NCI-H748 treated with DMSO at 0.1 percent for 48 hours (cell line): Measurements from ENCODE around the gene IGIP.
"Not testable (repeated sequence)": the region's sequence is repeated elsewhere in the genome, so short reads cannot be mapped to it uniquely, and the experiment has no call there.

ENCODE experiments used
- DNase-seq: peaks from one replicate; lab custom pipeline; 2025; lab: John Stamatoyannopoulos, UW

Gene IGIP

GRCh38 chr5:140141241-140141640 lies 15.5 kb downstream of the IGIP start:
- DNase-seq = no peak

- DNase-seq = no peak
Observed at GRCh38 chr5:140142246-140142645, 16.5 kb downstream of the IGIP start.

- no peak for DNase-seq
Observed at GRCh38 chr5:140142856-140143255, 17.1 kb downstream of the IGIP start.

DNA sequence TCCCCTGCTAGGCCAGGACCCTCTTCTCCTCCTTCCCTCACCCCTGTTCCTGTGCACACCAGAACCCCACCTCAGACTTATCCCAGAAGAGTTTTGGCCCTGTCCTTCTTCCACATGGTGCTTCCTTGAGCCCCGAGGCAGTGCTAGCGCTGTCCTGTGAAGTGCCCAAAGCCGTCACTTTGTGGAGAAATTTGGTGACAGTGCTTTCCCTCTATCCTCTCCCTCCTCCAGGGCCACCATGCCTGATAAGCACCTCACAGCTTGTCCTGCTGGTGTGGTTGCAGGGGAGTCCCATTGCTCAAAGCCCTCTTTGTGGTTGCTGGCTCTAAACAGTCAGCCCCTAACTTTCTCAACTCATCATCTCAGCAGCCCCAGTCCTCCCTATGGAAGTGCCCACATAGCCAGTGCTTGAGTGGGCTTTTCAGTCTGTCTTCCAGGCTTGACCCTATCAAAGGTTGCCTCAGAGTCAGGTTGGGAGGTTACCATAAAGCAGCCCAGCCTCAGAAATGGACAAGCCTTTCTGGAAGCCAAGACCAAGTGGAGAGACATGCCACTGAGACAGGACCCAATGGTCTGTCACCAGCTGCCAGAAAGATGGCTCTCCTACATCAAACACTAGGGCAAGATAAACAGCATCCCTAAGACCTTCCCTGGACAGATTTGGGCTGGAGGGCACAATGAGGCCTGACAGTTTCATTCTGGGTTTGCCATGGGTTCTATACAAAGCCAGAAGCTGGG lies 18.0 kb downstream of the IGIP start:
- no peak for DNase-seq

DNA sequence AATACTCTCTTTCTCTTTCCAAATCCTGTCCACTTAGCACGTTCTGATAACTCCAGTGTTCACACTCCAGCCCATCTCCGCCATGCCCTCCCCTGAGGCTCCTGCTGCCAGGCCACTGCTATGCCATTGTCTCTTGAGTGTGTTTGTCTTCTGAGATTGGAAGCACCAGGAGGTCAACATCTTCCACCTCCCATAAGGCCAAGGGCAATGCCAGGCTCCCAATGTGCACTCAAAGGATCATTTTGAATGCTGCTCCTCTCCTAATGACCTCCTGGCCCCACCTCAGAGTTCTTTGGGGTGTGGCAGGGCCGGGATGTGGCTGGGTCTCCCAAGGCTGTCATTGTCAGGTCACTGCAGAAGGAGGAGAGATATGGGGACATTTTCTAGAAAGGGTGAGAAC lies 19.5 kb downstream of the IGIP start:
- DNase-seq = no peak

- peak; percentile 7 for DNase-seq
Observed at GRCh38 chr5:140145818-140146522, 20.2 kb downstream of the IGIP start.

DNA sequence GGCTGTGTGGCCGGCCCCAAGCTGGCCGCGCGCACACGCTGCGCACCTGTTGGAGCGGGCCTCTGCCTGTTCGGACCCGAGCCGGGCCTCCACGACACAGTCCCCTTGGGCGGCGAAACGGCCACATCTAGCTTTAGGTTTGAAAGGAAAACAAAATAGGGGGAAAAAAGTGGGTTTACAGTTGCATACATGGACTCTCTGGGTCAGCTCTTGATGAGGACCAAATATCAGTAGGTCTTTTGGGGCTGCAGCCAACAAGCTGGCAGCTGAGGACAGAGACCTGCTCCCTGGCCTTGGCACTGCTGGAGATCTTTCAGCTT lies 20.7 kb downstream of the IGIP start:
- DNase-seq = no peak

DNA sequence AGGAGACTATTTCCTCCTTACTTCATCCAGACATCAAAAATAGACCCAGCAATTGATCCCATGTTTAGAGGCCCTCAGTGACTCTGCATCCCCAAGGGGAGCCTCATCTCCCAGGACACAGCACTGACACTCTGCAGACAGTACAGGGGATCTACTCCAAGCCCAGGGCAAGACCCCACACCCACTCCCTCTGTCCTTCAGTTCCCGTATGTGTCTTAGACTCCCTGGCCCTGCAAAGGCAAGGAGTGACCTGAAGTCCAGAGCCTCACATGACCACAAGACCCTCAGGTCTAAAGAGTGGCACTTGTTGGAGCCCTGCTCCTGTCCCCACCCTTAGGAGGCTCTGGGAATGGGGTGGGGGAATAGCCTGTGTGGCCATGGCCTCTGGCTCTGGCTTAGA lies 21.7 kb downstream of the IGIP start:
- no peak for DNase-seq

- DNase-seq = no peak
Observed at GRCh38 chr5:140148508-140148907, 22.8 kb downstream of the IGIP start.

DNA sequence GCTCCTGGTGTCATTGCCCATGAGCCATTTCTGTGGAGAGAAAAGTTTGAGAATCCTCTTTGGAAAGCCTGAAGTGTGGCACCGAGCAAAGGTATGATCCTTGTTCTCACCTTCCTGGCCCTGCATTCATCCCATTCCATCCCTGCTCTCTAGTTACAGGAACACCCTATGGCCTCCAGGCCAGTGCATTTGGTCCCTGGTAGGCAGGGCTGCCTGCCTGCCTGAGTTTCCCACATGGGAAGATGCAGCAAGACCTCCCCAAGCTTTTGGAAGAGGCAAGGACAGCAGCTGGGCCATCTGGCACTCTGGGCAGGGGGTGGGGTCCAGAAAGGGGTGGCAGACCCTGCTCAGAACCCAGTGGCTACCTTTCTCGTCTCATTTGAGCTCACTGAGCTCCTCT lies 24.5 kb downstream of the IGIP start:
- DNase-seq = no peak

- DNase-seq = no peak
Observed at GRCh38 chr5:140151144-140152021, 25.6 kb downstream of the IGIP start.

DNA sequence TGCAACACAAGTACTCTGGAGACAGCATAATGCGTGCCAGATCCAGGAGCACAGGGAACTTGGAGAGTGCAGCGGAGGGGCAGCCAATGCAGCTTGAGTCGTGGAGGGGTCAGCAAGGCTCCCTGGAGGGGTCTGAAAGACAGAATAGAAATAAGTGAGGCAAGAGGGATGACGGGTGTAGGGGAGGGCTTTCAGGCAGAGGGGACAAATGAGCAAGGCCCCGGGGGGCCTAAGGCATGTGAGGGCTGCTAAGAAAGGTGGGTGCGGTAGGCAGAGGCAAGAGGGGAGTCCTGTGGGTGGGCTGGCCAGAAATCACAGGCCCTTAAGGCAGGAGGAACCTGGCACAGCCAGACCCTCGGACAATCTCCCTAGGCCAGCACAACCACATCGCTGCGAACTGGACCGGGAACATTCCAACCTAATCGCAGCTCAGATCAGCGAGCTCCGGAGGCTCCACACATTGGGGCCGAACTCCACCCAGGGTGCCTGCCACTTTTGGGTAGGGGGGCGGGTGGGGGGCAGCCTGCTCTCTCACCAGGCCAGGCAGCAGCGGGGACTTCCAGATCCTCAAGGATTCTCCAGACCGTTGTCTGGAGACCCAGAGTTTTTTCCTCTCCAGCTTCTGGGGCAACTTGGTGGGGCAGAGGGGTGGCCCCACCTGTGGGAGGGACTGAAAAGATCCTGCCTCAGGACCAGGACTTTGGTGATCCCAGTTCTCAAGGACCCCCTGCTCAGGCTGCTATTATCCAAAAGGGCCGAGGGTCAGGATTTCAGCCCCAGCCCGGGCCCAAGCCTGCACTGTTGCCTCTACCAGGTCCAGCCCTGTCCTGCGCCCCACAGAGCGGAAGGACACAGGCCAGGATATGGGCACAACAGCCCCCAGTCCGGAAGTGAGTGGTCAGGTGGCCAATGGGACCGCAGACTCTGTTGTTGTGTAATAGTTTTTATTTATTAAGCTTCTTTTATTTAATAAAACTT lies 26.6 kb downstream of the IGIP start:
- no peak for DNase-seq

DNA sequence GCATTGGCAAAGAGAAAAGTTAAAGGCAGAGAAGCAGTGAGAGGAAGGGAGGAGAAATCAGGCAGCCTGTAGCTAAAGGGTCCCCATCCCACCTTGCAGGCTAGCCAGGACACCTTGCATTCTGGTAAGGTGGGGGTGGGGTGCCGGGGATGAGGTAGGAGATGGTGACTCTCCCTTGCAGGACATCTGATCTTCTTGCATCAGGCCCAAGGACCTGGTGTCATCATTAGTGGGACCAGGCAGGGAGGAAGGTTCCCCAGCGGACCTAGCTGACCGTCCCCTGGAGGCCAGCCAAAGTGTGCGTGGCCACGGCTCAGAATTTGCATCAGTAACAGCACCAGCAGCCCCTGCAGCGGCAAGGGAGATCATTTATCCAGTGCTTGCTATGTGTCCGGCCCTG lies 27.5 kb downstream of the IGIP start:
- no peak for DNase-seq

- no peak for DNase-seq
Observed at GRCh38 chr5:140153905-140154304, 28.2 kb downstream of the IGIP start.

GRCh38 chr5:140154710-140155381 lies 29.1 kb downstream of the IGIP start:
- not testable (repeated sequence) for DNase-seq

DNA sequence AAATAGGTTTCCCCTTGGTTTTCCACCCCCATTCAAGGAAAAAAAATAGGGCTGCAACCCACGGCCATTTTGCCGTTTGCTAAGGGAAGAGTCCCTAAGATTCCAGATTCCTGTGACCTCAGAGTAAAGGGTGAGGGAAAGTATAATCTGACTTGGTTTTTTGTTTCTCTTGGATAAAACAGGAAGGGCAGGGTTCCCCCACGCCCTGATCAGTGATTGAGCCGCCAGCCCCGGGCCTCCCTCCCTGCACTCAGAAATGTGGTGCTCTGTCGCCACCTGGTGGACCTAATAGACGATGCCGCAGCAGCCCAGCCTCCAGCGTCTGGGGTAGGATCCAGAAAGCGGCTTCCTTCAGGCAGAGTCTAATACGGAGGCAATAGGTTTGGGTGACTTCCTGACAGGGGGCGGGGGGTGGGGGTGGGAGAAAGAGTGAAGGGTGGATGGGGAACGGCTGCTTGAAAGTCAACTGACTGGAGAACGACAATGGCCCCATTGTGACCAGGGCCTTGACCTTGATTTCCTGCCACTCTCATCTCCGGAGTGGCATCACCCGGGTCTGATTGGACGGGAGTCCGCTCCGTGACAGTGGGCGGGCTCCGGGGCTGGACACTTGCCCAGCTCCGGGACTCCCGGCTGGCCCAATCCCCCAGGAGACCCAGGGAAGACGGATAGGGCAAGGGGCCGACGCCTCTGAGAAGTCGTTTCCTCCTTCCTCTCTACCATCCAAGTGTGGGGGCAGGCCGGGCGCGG lies 31.5 kb downstream of the IGIP start:
- DNase-seq = peak; percentile 64

DNA sequence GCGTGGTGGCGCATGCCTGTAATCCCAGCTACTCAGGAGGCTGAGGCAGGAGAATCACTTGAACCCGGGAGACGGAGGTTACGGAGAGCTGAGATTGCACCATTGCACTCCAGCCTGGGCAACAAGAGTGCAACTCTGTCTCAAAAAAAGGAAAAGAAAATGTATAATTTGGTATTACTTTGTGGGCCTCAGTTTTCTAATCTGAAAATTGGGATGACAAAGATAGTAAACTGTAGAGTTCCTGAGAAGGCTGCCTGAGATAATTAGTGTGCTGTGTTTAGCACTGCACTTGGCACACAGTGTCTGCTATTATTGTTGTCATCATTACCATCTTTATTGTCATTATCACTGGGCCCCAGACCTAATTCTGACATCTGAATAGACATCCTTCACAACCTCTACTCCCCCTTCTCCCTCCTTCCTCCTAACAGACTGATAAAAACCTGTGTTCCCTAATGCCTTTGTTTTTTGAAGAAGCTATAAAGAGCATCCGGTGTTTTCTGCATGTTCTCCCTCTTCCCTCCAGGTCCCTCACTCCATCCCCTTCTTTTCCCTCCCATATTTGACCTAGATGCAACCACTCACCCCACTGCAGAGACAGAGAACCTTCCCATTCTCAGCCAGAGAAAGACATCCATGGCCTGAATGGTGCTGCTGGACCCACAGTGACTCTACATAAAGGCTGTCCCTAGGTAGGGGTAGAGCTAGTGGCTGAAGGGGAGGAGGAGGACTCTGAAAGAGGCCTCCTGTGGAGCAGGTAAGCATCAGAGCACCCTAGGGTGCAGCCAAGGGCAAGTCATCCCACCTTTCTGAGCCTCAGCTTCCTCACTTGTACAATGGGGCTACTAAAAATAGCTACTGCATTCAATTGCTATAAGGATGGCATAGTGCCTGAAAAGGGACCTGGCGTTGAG lies 33.5 kb downstream of the IGIP start:
- no peak for DNase-seq

DNA sequence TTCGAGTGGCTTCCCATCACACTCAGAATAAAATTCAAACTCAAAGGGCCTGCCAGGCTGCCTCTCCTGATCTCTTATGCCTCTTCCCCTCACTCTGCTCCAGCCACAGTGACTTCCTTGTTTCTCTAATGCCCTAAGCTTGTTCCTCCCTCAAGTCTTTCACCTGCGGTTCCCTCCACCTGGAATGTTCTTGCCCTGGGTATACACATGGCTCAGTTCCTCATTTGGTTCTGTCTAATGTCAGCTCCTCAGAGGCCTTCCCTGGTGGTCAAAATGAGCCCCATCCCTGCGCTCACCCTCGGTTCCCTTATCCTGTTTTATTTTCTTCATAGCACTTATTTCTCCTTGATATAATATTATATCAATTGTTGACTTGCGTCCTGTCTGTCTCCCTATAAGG lies 36.5 kb downstream of the IGIP start:
- DNase-seq = no peak

- DNase-seq = no peak
Observed at GRCh38 chr5:140162781-140163180, 37.0 kb downstream of the IGIP start.
